HK-2 (cell line): ENCODE results near the gene C12orf75.
"Not testable (repeated sequence)": the region's sequence is repeated elsewhere in the genome, so short reads cannot be mapped to it uniquely, and the experiment has no call there.

Source experiments
- DNase-seq: peaks from one replicate; pipeline ENCODE4 v3.0.0-alpha.2; 2018; ENCODE audit not compliant: unreplicated experiment

Gene C12orf75

GRCh38 chr12:105336411-105336810 lies 5.9 kb downstream of the C12orf75 start:
- no peak for DNase-seq

- no peak for DNase-seq
Observed at GRCh38 chr12:105337391-105337790, 6.9 kb downstream of the C12orf75 start.

GRCh38 chr12:105338966-105339365 lies 8.5 kb downstream of the C12orf75 start:
- no peak for DNase-seq

- no peak for DNase-seq
Observed at GRCh38 chr12:105341010-105341409, 10.5 kb downstream of the C12orf75 start.

- DNase-seq: not testable (repeated sequence)
Observed at GRCh38 chr12:105341620-105342019, 11.1 kb downstream of the C12orf75 start.

GRCh38 chr12:105342464-105342863 lies 12.0 kb downstream of the C12orf75 start:
- no peak for DNase-seq

GRCh38 chr12:105343836-105344235 lies 13.3 kb downstream of the C12orf75 start:
- no peak for DNase-seq

- DNase-seq: no peak
Observed at GRCh38 chr12:105347499-105347898, 17.0 kb downstream of the C12orf75 start.

GRCh38 chr12:105348142-105348541 lies 17.7 kb downstream of the C12orf75 start:
- DNase-seq: no peak

GRCh38 chr12:105348561-105348960 lies 18.1 kb downstream of the C12orf75 start:
- DNase-seq: no peak

GRCh38 chr12:105349138-105349537 lies 18.6 kb downstream of the C12orf75 start:
- no peak for DNase-seq

- no peak for DNase-seq
Observed at GRCh38 chr12:105351523-105351922, 21.0 kb downstream of the C12orf75 start.

GRCh38 chr12:105352052-105352451 lies 21.6 kb downstream of the C12orf75 start:
- no peak for DNase-seq

GRCh38 chr12:105352940-105353635 lies 22.6 kb downstream of the C12orf75 start:
- DNase-seq: no peak

- no peak for DNase-seq
Observed at GRCh38 chr12:105355752-105356151, 25.3 kb downstream of the C12orf75 start.

GRCh38 chr12:105357162-105357691 lies 26.7 kb downstream of the C12orf75 start:
- no peak for DNase-seq

GRCh38 chr12:105358789-105359188 lies 28.3 kb downstream of the C12orf75 start:
- no peak for DNase-seq

- DNase-seq: no peak
Observed at GRCh38 chr12:105359856-105360255, 29.4 kb downstream of the C12orf75 start.

GRCh38 chr12:105363890-105364289 lies 33.4 kb downstream of the C12orf75 start:
- no peak for DNase-seq

GRCh38 chr12:105365231-105365630 lies 34.7 kb downstream of the C12orf75 start:
- no peak for DNase-seq

GRCh38 chr12:105368047-105368646 lies 37.7 kb downstream of the C12orf75 start:
- DNase-seq: no peak

- no peak for DNase-seq
Observed at GRCh38 chr12:105369014-105369413, 38.5 kb downstream of the C12orf75 start.

- DNase-seq: no peak
Observed at GRCh38 chr12:105374303-105374702, 43.8 kb downstream of the C12orf75 start.
